Mesothelial cell of epicardium (in vitro differentiated cells): ENCODE data around the gene RAD51B. TPM values are rescaled to one million over a fixed set of nuclear protein-coding genes. Genes with fewer than 3 reads are reported as not detected.

Source experiments
- DNase-seq, 2 experiments: peaks; one replicate each; pipeline ENCODE4 v3.0.0; 2021; ENCODE audit warnings: low spot score in 2 of 2; ENCODE audit not compliant: unreplicated experiment in 2 of 2
- H3K27ac Mint-ChIP-seq: 2 replicates; pipeline ENCODE4 v1.8.0; 2021; ENCODE audit warnings: mixed read lengths
- H3K27me3 Mint-ChIP-seq: 2 replicates; pipeline ENCODE4 v1.8.0; 2021; ENCODE audit warnings: low read depth, mixed read lengths
- H3K36me3 Mint-ChIP-seq: 2 replicates; pipeline ENCODE4 v1.8.0; 2021; ENCODE audit warnings: mixed read lengths
- H3K4me1 Mint-ChIP-seq: 2 replicates; pipeline ENCODE4 v1.8.0; 2021; ENCODE audit warnings: mixed read lengths
- H3K4me3 Mint-ChIP-seq: 2 replicates; pipeline ENCODE4 v1.8.0; 2021; ENCODE audit warnings: mild to moderate bottlenecking, moderate library complexity, mixed read lengths
- H3K9me3 Mint-ChIP-seq: 2 replicates; pipeline ENCODE4 v1.8.0; 2021; ENCODE audit warnings: mixed read lengths
- CTCF ChIP-seq: fragments of 200-600 bp; sonication (generic); IDR thresholded peaks from one replicate; pipeline ENCODE4 v1.5.0; 2021; ENCODE audit warnings: antibody characterized with exemption; ENCODE audit not compliant: unreplicated experiment
- total RNA-seq: library from RNA; stranded (reverse); gene quantifications from 3 replicates; pipeline ENCODE4 v1.2.1, GENCODE V29; 2021

RAD51B gene
- total RNA-seq, 1 donor from 2014 or later: 34.7 TPM

GRCh38 chr14:68633131-68633991, 813.8 kb downstream of the RAD51B start:
- Mint-ChIP-seq H3K4me1 (peaks cover 76% of the 10 kb centered on the region), H3K9me3 (no peaks in the 10 kb centered on the region), H3K27ac (peak overlapping the region; percentile 95), H3K27me3 (no peaks in the 10 kb centered on the region), H3K36me3 (no peaks in the 10 kb centered on the region), H3K4me3 (no peak overlapping the region)
- no peak for TF ChIP-seq CTCF
- peak in 1 of 2 experiments; percentile 29 for DNase-seq

- Mint-ChIP-seq H3K27me3 (no peaks in the 10 kb centered on the region), H3K27ac (peak overlapping the region; percentile 95), H3K4me3 (peak overlapping the region; percentile 16), H3K9me3 (no peaks in the 10 kb centered on the region), H3K4me1 (peaks cover 66% of the 10 kb centered on the region), H3K36me3 (no peaks in the 10 kb centered on the region)
- TF ChIP-seq CTCF: no peak
- peak in 1 of 2 experiments; percentile 44 for DNase-seq
These were observed 814.8 kb downstream of the RAD51B start for GRCh38 chr14:68634332-68634731.

- Mint-ChIP-seq H3K4me3 (no peak overlapping the region), H3K9me3 (no peaks in the 10 kb centered on the region), H3K36me3 (no peaks in the 10 kb centered on the region), H3K4me1 (peaks cover 59% of the 10 kb centered on the region), H3K27ac (peak overlapping the region; percentile 95), H3K27me3 (no peaks in the 10 kb centered on the region)
- TF ChIP-seq CTCF: no peak
- peak in 1 of 2 experiments; percentile 35 for DNase-seq
These were observed 815.5 kb downstream of the RAD51B start for GRCh38 chr14:68634874-68635595.

GRCh38 chr14:68636597-68636996, 817.0 kb downstream of the RAD51B start:
- Mint-ChIP-seq H3K36me3 (peaks cover 9% of the 10 kb centered on the region), H3K4me3 (no peak overlapping the region), H3K4me1 (peaks cover 45% of the 10 kb centered on the region), H3K9me3 (peaks cover 12% of the 10 kb centered on the region), H3K27ac (no peak overlapping the region), H3K27me3 (no peaks in the 10 kb centered on the region)
- no peak for TF ChIP-seq CTCF
- DNase-seq: peak in 1 of 2 experiments; percentile 36

- Mint-ChIP-seq H3K36me3 (peaks cover 13% of the 10 kb centered on the region), H3K9me3 (peaks cover 14% of the 10 kb centered on the region), H3K27me3 (no peaks in the 10 kb centered on the region), H3K4me3 (no peak overlapping the region), H3K4me1 (peaks cover 38% of the 10 kb centered on the region), H3K27ac (no peak overlapping the region)
- DNase-seq: peak in 1 of 2 experiments; percentile 30
- no peak for TF ChIP-seq CTCF
These were observed 817.8 kb downstream of the RAD51B start for GRCh38 chr14:68637106-68638021.
